ENCODE data around the gene YWHAQ. TPM values are rescaled to one million over a fixed set of nuclear protein-coding genes. Genes with fewer than 3 reads are reported as not detected.
"Not testable (repeated sequence)": the region's sequence is repeated elsewhere in the genome, so short reads cannot be mapped to it uniquely, and the experiment has no call there.

YWHAQ gene
- total and polyA plus RNA-seq, 8 donors = 70.1 to 170 (median 152) TPM

DNA sequence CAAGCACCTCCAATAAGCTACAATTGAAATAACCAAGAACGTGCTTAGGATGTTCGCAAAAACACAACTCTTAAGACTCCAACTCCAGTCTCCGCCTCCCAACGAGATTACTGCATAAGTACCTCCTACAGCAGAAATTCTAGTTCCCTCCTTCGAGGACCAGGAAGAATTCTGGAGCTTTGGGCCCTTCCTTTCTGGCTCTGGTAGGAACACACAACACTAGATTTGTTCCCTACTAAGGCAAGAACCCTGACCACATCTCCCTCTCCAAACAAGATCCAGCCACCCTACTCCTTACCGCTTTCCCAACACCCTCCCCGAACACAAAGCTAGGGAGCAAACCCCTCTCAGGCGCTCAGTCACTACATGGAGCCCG lies 75.9 kb downstream of the YWHAQ start:
- intact Hi-C loops (cut with DNase I) = no loop called here
- H3K4me1 ChIP-seq = peaks cover 26 to 28% (median 27%) of the 10 kb centered on the region in 3 donors

DNA sequence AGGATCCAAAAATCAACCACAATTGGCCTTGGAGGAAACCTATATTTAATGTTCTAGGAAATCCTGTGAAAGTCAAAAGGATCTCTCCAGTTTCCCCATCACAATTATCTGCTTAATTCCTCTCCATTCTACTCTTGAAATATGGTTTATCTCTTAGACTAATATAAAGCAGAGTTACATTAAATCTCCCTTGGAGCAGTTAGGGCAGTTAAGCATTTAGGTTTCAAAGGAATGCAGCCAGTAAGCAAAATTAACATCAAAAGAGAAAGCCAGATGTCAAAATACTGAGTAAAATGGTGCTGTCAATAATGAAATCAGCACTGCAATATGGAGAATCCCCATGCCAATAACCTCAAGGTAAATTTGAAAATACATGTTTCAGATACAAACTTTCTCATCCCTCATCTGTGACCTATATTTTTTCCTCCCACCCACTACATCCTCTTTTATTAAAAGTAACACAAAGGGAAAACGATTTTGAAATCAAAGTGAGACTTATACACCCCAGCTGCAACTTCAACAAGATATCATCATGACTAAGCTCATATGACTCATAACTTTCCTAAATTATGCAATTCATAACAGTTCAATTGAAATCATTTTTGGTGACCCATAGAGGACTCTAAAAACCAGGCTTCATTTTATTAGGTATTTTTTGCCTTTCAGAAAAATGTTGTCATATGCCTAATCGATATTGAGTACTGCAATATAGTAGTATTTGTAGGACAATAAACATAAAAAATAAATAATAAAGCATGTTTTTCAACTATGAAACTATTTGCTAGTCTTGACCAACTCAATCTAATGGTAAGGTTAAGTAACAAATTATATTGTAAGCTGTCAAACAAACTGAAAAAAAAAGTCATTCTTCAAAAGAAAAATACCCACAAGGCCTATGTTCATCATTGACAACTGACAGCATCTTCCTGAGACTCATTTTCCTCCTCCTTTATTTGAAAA lies 78.3 kb downstream of the YWHAQ start:
- no peaks in the 10 kb centered on the region for H3K36me3 ChIP-seq
- ATAC-seq (no peak), FAIRE-seq (no peak), DNase-seq (no peak)
- WGBS, 2 donors = 34 to 41% methylated on average over 2 of the region's 2 CpGs
- H3K27ac ChIP-seq = peak overlapping the region in 2 of 4 donors; percentile 48 to 49
- no peaks in the 10 kb centered on the region for H3K9me3 ChIP-seq
- H3K4me3 ChIP-seq = no peak overlapping the region
- intact Hi-C loops (cut with DNase I) = no loop called here
- H3K4me1 ChIP-seq = peaks cover 26 to 31% (median 28%) of the 10 kb centered on the region in 3 donors
- no peaks in the 10 kb centered on the region for H3K27me3 ChIP-seq
- TF ChIP-seq, protein P1, sequence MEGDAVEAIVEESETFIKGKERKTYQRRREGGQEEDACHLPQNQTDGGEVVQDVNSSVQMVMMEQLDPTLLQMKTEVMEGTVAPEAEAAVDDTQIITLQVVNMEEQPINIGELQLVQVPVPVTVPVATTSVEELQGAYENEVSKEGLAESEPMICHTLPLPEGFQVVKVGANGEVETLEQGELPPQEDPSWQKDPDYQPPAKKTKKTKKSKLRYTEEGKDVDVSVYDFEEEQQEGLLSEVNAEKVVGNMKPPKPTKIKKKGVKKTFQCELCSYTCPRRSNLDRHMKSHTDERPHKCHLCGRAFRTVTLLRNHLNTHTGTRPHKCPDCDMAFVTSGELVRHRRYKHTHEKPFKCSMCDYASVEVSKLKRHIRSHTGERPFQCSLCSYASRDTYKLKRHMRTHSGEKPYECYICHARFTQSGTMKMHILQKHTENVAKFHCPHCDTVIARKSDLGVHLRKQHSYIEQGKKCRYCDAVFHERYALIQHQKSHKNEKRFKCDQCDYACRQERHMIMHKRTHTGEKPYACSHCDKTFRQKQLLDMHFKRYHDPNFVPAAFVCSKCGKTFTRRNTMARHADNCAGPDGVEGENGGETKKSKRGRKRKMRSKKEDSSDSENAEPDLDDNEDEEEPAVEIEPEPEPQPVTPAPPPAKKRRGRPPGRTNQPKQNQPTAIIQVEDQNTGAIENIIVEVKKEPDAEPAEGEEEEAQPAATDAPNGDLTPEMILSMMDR (IDR thresholded peaks at IDR 0.05) = no peak

More for the DNA sequence above, 75.9 kb downstream of the YWHAQ start:
- peak in 3 of 4 donors; percentile 4 to 23 (median 9) for ATAC-seq
- TF ChIP-seq, protein P1 (IDR thresholded peaks at IDR 0.05) = no peak
- DNase-seq = peak in 1 of 6 donors; percentile 24
- peak overlapping the region; percentile 58 to 88 (median 81) for H3K4me3 ChIP-seq
- peak overlapping the region; percentile 93 to 99 (median 95) for H3K27ac ChIP-seq
- no peaks in the 10 kb centered on the region for H3K36me3 ChIP-seq
- H3K27me3 ChIP-seq = no peaks in the 10 kb centered on the region
- WGBS, 2 donors = 0 to 1% methylated on average over 9 of the region's 9 CpGs
- FAIRE-seq = no peak
- H3K9me3 ChIP-seq = no peaks in the 10 kb centered on the region

DNA sequence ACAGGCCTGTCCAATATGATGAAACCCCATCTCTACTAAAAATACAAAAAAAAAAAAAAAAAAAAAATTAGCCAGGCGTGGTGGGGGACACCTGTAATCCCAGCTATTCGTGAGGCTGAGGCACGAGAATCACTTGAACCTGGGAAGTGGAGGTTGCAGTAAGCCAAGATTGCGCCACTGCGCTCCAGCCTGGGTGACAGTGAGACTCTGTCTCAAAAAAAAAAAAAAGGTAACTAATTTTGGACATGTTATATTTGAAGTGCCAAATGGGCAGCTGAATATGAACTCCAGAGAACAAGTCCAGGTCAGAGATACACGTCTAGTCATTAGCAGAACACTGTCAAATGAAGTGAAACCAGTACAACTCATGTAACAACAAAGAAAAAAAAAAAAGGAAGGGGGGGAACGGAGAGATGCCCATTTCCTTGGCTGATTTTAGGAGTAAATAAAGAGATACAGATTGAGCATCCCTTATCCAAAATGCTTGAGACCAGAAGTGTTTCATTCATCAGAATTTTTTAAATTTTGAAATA lies 79.9 kb downstream of the YWHAQ start:
- FAIRE-seq; H3K9me3 ChIP-seq; H3K27ac ChIP-seq; H3K4me3 ChIP-seq; DNase-seq; H3K36me3 ChIP-seq; intact Hi-C loops (cut with DNase I); ATAC-seq; H3K27me3 ChIP-seq: not testable (repeated sequence)
- 78 to 85% methylated on average over 7 of the region's 7 CpGs for WGBS, 2 donors
- peaks cover 21 to 28% (median 26%) of the 10 kb centered on the region in 3 donors for H3K4me1 ChIP-seq

DNA sequence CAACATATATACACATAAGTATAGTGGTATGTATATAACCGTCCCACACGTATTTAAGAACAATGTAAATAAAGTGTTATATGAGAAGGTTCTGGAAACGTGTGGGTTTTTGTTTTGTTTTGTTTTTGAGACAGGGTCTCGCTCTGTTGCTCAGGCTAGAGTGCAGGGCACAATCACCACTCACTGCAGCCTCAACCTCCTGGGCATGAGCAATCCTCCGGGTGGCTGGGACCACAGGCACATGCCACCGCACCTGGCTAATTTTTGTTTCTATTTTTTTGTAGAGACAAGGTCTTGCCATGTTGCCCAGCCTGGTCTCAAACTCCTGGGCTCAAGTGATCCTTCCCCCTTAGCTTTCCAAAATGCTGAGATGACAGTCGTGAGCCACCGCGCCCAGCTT lies 81.4 kb downstream of the YWHAQ start:
- DNase-seq (no peak), ATAC-seq (no peak), FAIRE-seq (no peak)
- H3K36me3 ChIP-seq = no peaks in the 10 kb centered on the region
- WGBS, 2 donors = 90 to 92% methylated on average over 9 of the region's 9 CpGs
- no peaks in the 10 kb centered on the region for H3K9me3 ChIP-seq
- TF ChIP-seq, protein P1 (IDR thresholded peaks at IDR 0.05) = no peak
- peaks cover 21 to 31% (median 31%) of the 10 kb centered on the region in 3 donors for H3K4me1 ChIP-seq
- no peak overlapping the region for H3K4me3 ChIP-seq
- intact Hi-C loops (cut with DNase I) = no loop called here
- no peaks in the 10 kb centered on the region for H3K27me3 ChIP-seq
- no peak overlapping the region for H3K27ac ChIP-seq

DNA sequence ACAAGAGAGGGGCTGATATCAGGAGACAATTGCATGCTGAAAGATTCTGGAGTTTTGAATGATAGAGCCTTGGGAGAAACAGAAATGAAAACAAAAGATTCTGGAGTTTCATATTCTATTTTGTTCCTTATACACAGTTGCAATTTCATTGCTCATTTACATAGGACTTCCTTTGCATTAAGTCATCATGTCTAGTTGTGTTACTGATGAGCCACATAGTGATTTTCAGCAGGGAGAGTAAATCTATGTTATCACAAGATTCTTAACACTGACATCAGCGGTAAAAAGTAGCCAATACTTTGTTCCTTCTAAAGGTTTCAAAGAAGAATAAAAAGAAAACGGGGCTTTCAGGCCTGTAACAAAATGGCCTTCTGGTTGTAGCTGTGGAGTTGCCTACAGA lies 82.3 kb downstream of the YWHAQ start:
- Histone ChIP-seq H3K27ac (no peak overlapping the region), H3K4me3 (no peak overlapping the region), H3K27me3 (no peaks in the 10 kb centered on the region), H3K4me1 (peaks cover 14 to 24% (median 23%) of the 10 kb centered on the region in 3 donors), H3K9me3 (no peaks in the 10 kb centered on the region), H3K36me3 (no peaks in the 10 kb centered on the region)
- FAIRE-seq = no peak
- no peak for DNase-seq
- TF ChIP-seq, protein P1 (IDR thresholded peaks at IDR 0.05) = no peak
- 84 to 94% methylated on average over 2 of the region's 2 CpGs for WGBS, 2 donors
- ATAC-seq = no peak
- intact Hi-C loops (cut with DNase I) = no loop called here

Data from pancreas (tissue), 10 donors.